Osteoblast (primary cell): ENCODE results near the gene EXD3. TPM values are rescaled to one million over a fixed set of nuclear protein-coding genes. Genes with fewer than 3 reads are reported as not detected.

Experiments
- DNase-seq: peaks from one replicate; pipeline ENCODE4 v3.0.0; 2011; ENCODE audit warnings: low spot score, mixed read lengths; ENCODE audit not compliant: insufficient read length; ENCODE audit errors: missing footprints
- H2AFZ ChIP-seq: 2 replicates; pipeline ENCODE4 v1.6.0; 2011; ENCODE audit warnings: mild to moderate bottlenecking, low read length
- H3K27ac ChIP-seq: 2 replicates; pipeline ENCODE4 v1.5.1; 2011; ENCODE audit warnings: mild to moderate bottlenecking, low read depth, low read length, moderate library complexity
- H3K27me3 ChIP-seq: 2 replicates; pipeline ENCODE4 v1.6.0; 2012; ENCODE audit warnings: mild to moderate bottlenecking, control low read depth, inconsistent platforms, low read length, moderate library complexity; ENCODE audit not compliant: insufficient read depth
- H3K36me3 ChIP-seq: 2 replicates; pipeline ENCODE4 v1.5.1; 2011; ENCODE audit warnings: mild to moderate bottlenecking, low read length, control low read depth, moderate library complexity; ENCODE audit not compliant: insufficient read depth
- H3K4me1 ChIP-seq: 2 replicates; pipeline ENCODE4 v1.5.1; 2011; ENCODE audit warnings: mild to moderate bottlenecking, low read length, control low read depth, moderate library complexity; ENCODE audit not compliant: insufficient read depth
- H3K4me2 ChIP-seq: 2 replicates; pipeline ENCODE4 v1.6.0; 2011; ENCODE audit warnings: mild to moderate bottlenecking, low read length; ENCODE audit not compliant: insufficient read depth
- H3K4me3 ChIP-seq: fragments of 200-600 bp; sonication (generic); 3 replicates; pipeline ENCODE4 v1.5.1; 2012; ENCODE audit warnings: mild to moderate bottlenecking, low read length, inconsistent platforms; ENCODE audit not compliant: insufficient read depth
- H3K79me2 ChIP-seq: 2 replicates; pipeline ENCODE4 v1.6.0; 2012; ENCODE audit warnings: mild to moderate bottlenecking, low read length, control low read depth, inconsistent platforms; ENCODE audit not compliant: insufficient read depth
- H3K9me3 ChIP-seq: 2 replicates; pipeline ENCODE4 v1.5.1; 2011; ENCODE audit warnings: low read depth, low read length, control low read depth
- H4K20me1 ChIP-seq: 2 replicates; pipeline ENCODE4 v1.6.0; 2012; ENCODE audit warnings: mild to moderate bottlenecking, low read length, control low read depth; ENCODE audit not compliant: insufficient read depth
- CTCF ChIP-seq: IDR thresholded peaks from 2 replicates; pipeline ENCODE4 v1.5.1; 2011; ENCODE audit warnings: mild to moderate bottlenecking, low read depth, low read length, moderate library complexity; ENCODE audit errors: extremely low read depth
- total RNA-seq: library from RNA; depleted of rRNA; stranded (reverse); fragments of >200 nt; gene quantifications from 2 replicates; pipeline ENCODE4 v1.2.3, GENCODE V29; 2012

The EXD3 gene
- total RNA-seq, 1 donor: 7.6 TPM

- no peak for DNase-seq
- Histone ChIP-seq H3K4me1 (peaks cover 4% of the 10 kb centered on the region), H3K4me2 (no peak overlapping the region), H2AFZ (no peak overlapping the region), H3K9me3 (peaks cover 3% of the 10 kb centered on the region), H3K27me3 (peaks cover 56% of the 10 kb centered on the region), H3K36me3 (no peaks in the 10 kb centered on the region), H4K20me1 (peaks cover 3% of the 10 kb centered on the region), H3K4me3 (no peak overlapping the region), H3K79me2 (no peaks in the 10 kb centered on the region), H3K27ac (no peak overlapping the region)
- no peak for TF ChIP-seq CTCF
Observed at GRCh38 chr9:137295849-137296669, 126.9 kb downstream of the EXD3 start.

GRCh38 chr9:137295238-137295811 lies 127.6 kb downstream of the EXD3 start:
- Histone ChIP-seq H4K20me1 (peaks cover 3% of the 10 kb centered on the region), H3K27me3 (peaks cover 49% of the 10 kb centered on the region), H3K79me2 (no peaks in the 10 kb centered on the region), H3K4me2 (peak overlapping the region; percentile 51), H3K36me3 (no peaks in the 10 kb centered on the region), H3K9me3 (peaks cover 3% of the 10 kb centered on the region), H3K4me1 (peaks cover 4% of the 10 kb centered on the region), H3K27ac (no peak overlapping the region), H2AFZ (no peak overlapping the region), H3K4me3 (no peak overlapping the region)
- TF ChIP-seq CTCF: peak; percentile 14
- DNase-seq: peak; percentile 99

- H2AFZ ChIP-seq: no peak overlapping the region
- peaks cover 43% of the 10 kb centered on the region for H3K27me3 ChIP-seq
- H3K36me3 ChIP-seq: no peaks in the 10 kb centered on the region
- H4K20me1 ChIP-seq: peaks cover 3% of the 10 kb centered on the region
- peak; percentile 98 for DNase-seq
- H3K4me1 ChIP-seq: peaks cover 4% of the 10 kb centered on the region
- no peaks in the 10 kb centered on the region for H3K79me2 ChIP-seq
- TF ChIP-seq CTCF: peak; percentile 44
- H3K4me3 ChIP-seq: peak overlapping the region; percentile 13
- H3K4me2 ChIP-seq: peak overlapping the region; percentile 51
- H3K27ac ChIP-seq: no peak overlapping the region
- H3K9me3 ChIP-seq: peaks cover 3% of the 10 kb centered on the region
Observed at GRCh38 chr9:137294681-137295237, 128.2 kb downstream of the EXD3 start.
